Epithelial cell of esophagus (primary cell): ENCODE data around the gene DGCR2.
"Not testable (repeated sequence)": the region's sequence is repeated elsewhere in the genome, so short reads cannot be mapped to it uniquely, and the experiment has no call there.

ENCODE experiments used
- DNase-seq: peaks from one replicate; pipeline ENCODE4 v3.0.0; 2010; ENCODE audit warnings: low read depth
- H3K4me3 ChIP-seq: 2 replicates; pipeline ENCODE4 v1.5.1; 2011; ENCODE audit warnings: mild to moderate bottlenecking, low read length, control low read depth
- TF ChIP-seq, protein P1 (sequence below): IDR thresholded peaks from 2 replicates; pipeline ENCODE4 v1.5.1; 2011; ENCODE audit warnings: low read depth, mild to moderate bottlenecking, low read length, control low read depth, inconsistent platforms; ENCODE audit not compliant: insufficient read depth; ENCODE audit errors: missing control alignments

Gene DGCR2

DNA sequence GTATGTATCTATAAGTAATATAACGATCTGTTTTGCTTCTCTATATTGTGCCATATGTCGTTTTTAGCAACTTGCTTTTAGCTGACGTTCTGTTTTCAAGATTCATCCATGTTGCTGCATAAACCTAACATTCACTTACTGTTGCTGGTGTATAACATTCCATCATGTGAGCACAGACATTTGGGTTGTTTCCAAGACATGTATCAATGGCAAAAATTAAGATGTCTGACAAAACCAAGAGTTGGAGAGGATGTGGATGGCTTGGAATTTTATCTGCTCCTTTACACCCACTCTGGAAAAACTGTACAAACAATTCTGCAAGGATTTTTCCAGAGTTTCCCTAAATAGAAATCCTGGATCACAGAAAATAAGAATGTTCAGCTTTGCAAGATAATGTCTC is 40.9 kb downstream of the DGCR2 start:
- TF ChIP-seq, protein P1, sequence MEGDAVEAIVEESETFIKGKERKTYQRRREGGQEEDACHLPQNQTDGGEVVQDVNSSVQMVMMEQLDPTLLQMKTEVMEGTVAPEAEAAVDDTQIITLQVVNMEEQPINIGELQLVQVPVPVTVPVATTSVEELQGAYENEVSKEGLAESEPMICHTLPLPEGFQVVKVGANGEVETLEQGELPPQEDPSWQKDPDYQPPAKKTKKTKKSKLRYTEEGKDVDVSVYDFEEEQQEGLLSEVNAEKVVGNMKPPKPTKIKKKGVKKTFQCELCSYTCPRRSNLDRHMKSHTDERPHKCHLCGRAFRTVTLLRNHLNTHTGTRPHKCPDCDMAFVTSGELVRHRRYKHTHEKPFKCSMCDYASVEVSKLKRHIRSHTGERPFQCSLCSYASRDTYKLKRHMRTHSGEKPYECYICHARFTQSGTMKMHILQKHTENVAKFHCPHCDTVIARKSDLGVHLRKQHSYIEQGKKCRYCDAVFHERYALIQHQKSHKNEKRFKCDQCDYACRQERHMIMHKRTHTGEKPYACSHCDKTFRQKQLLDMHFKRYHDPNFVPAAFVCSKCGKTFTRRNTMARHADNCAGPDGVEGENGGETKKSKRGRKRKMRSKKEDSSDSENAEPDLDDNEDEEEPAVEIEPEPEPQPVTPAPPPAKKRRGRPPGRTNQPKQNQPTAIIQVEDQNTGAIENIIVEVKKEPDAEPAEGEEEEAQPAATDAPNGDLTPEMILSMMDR: no peak
- no peak for DNase-seq

DNA sequence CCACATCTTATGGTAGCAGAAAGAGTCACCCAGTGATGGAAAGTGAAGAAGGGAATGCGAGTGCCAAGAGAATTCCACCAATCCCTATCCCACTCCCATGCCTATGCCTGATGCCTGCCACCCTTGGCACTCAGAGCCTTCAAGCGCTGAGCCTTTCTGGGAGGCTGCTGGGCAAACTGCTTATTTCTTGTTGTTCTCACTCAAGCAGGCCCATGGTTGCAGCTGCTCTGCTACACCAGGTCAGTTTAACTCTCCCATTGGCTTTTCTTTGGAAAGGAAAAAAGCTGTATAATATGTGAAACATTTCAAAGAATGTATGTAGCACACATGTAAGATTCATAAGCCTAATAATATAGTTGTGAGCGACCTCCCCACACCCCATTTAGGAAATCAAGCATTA is 41.4 kb downstream of the DGCR2 start:
- TF ChIP-seq, protein P1: no peak
- H3K4me3 ChIP-seq: no peak overlapping the region
- no peak for DNase-seq

More for the DNA sequence above, 40.9 kb downstream of the DGCR2 start:
- no peak overlapping the region for H3K4me3 ChIP-seq

DNA sequence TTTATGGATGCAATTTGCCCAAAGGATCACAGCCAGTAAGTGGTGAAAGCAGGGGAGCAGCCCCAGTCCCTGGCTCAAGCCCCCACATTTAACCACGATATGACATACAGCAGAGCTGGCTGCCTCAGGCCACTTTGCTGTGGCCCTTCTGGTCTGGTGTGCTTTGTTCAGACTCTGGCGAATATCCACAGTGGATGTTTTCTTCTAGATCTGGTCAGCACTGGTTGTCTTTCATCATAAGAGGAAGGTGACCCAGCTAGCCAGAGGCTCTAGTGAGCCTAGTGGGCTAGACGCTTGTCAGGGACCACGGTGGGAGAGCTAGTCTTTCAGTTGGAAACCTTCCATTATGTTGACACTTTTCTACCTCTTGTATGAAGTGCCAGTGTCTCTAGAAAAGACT is 42.5 kb downstream of the DGCR2 start:
- H3K4me3 ChIP-seq: no peak overlapping the region
- DNase-seq: no peak
- TF ChIP-seq, protein P1: no peak

DNA sequence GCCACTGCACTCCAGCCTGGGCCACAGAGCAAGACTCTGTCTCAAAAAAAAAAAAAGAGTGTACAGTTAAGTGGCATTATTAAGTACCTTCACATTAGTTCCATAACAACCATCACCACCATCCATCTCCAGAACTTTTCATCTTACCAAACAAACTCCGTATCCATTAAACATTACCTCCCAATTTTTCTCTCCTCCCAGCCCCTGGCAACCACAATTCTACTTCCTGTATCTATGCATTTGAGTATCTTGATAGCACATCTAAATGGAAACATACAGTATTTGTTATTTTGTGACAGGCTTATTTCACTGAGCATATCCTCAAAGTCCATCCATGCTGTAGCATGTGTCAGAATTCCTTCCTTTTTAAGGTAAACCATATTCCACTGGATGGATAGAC is 46.8 kb downstream of the DGCR2 start:
- H3K4me3 ChIP-seq: no peak overlapping the region
- TF ChIP-seq, protein P1: no peak
- DNase-seq: no peak

DNA sequence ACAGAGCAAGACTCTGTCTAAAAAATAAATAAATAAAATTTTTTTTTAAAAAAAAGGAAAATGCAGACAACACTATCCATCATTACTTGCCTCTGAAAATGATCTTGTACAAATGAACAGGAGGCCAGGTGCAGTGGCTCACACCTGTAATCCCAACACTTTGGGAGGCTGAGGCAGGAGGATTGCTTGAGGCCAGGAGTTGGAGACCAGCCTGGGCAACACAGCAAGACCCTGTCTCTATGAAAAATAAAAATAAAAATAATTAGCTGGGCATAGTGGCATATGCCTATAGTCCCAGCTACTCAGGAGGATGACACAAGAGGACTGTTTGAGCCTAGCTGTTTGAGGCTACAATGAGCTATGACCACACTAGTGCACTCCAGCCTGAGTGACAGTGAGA is 49.4 kb downstream of the DGCR2 start:
- DNase-seq, H3K4me3 ChIP-seq: not testable (repeated sequence)

DNA sequence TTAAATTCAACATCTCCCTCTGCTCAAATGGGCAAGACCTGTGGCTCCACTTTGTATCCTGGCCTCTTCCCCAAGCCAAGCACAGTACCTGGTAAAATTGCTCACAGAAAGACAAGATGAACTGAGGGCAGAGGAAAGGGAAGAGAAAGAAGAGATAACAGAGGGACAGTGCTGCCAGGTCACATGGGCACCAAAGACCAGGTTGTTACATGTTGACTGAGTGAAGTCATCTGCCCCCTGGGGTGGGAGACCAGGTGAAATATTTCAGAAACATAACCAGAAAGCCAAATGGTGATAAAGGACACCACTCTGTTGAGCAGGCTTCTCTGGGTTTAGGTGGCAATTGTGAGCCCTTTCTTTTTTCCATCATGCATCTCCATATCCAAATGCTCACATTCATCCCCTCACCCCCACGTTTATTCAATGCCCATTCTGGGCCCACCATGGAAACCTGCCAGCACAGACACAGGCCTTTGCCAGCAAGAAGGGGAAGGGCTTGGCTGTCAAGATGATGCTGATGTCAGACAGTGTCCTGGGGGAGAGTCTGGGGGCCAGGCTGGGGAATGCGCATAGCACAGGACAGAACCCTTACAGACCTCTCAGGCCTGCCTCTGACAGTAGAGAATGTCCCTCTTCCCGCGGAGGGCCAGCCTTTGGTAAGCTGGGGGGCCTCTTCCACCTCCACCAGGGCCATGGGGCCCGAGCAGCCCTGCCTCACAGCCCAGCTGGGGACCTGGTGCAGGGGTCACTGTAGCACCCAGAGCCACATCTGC is 51.6 kb downstream of the DGCR2 start:
- DNase-seq: no peak
- TF ChIP-seq, protein P1: no peak
- H3K4me3 ChIP-seq: no peak overlapping the region

DNA sequence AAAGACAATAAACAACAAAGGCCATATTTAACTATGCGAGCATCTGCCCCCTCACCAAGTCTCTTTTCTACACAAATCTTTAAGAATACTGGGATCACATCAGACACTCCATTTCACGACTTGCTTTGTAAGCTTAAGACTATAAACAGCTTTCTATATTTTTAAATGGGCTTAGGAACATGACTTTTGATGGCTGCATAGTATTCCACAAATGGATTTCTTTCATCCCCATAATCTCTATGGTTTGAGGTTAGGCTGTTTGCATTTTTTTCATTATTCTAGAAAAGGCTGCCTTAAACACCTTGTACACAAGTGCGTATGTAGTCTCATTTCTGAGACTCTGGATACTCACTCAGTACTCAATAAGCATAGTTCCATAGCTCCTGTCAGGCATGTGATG is 52.8 kb downstream of the DGCR2 start:
- DNase-seq: no peak
- no peak overlapping the region for H3K4me3 ChIP-seq
- TF ChIP-seq, protein P1: no peak
